NCI-H1092 (cell line): ENCODE data around the gene SLC66A3.
"Not testable (repeated sequence)": the region's sequence is repeated elsewhere in the genome, so short reads cannot be mapped to it uniquely, and the experiment has no call there.

Experiments
- DNase-seq: peaks from one replicate; lab custom pipeline; 2025; lab: John Stamatoyannopoulos, UW

SLC66A3 gene

DNA sequence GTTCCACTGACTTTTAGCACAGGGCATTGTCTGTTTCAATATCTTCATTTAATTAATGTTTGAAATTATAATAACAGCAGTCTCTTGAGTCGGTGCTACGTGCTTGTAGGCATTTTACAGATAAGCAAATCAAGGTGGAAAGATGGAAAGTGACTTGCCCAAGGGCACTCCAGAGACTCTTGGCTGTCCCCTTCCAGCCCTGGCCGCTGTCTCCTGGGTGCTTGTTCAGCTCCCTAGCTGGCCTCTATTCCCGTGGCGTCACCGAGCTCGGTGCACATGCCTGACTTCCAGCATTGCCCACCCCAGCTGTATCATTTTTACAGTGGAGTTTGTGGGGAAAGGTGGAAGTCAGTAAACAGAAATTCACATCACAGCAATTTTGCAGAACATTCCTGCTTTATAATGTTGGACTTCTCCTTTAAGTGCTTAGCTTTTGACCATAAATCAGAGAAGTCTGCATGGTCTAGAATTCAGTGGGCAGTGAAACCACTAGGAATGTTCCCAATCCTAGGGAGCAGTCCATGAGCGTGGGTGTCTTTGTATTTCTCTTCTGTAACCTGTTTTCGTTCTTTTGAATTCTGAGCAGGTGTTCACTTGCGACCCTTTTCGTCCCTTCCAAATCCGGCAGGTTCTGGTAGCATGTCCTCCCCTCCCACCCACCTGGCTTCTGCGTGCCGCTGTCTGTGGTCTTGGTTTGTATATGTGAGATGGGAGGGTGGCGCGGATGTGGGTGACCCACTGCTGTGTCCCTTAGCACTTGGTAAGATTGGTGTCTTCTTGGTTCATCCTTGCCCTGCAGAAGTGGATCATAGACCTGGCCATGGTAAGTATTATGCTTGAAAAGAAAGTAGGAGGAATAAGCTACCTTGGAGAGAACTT is 8.4 kb downstream of the SLC66A3 start:
- DNase-seq, result no peak

GRCh38 chr2:11165046-11165445 is 9.8 kb downstream of the SLC66A3 start:
- not testable (repeated sequence) for DNase-seq

DNA sequence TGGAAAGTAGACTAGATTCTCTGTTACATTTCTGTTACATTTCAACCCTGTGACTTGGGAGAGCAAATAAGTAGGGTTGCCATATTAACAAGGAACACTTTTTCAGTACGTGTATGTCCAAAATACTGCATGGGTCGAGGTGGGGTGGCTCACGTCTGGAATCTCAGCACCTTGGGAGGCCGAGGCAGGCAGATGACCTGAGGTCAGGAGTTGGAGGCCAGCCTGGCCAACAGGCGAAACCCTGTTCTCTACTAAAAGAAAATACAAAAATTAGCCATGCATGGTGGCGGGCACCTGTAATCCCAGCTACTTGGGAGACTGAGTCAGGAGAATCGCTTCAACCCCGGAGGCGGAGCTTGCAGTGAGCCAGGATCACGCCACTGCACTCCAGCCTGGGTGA is 11.2 kb downstream of the SLC66A3 start:
- no peak for DNase-seq

- no peak for DNase-seq
Observed at GRCh38 chr2:11168488-11168887, 13.2 kb downstream of the SLC66A3 start.

DNA sequence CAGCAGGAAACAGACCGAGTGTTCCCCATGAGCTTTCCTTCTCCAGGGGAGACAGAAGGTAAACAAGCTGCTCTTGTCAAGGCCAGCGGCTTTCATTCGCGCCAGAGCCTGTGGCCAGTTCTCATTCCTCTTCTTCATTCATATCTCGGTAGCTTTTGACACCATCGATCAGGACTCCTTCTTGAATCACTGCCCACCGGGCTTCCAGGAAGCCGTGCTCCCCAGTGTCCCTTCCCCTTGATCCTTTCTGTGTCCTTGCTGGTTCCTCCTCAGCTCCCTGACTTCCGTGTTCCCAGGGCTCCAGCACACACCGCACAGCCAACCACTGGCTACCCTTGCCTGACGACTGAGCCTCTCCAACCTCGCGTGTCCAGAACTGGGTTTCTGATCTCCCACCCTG is 14.1 kb downstream of the SLC66A3 start:
- no peak for DNase-seq

GRCh38 chr2:11174222-11174621 is 19.0 kb downstream of the SLC66A3 start:
- DNase-seq, result no peak

- no peak for DNase-seq
Observed at GRCh38 chr2:11175293-11175795, 20.1 kb downstream of the SLC66A3 start.

DNA sequence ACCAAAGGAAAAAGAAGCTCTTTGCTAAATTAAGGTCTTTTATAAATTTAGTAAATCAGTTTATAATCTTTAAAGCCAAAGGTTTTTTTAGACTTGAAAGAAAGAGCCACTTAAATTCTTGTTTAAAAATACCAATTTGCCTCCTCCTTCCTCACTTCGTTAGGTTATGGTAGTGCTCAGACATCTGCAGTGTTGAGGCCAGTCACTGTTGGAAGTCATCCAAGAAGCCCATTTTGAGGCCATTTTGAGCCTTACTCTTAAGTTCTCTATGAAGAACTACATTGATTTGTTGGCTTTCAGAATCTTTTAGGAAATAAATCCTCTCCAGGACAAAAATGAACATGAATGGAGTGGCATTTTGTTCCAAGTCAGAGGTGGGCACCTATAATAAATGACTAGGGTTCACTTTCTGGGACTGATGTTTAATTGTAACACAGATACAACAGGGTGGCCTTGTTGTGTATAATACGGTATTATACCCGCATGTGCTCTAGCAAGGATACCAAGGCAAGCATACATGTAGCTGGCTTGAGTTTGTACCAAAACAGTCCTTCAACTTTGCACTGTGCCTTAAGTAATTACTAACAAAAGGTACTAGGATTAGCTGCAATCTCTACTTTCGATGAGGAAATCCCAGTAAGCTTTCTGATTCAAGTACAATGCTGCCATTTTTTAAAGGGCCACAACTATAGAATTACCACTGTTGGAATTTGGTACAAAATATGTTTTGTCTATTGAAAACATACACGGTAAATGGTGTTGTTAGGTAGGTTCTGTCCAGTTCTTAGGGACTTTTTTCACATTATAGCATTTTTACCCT is 22.8 kb downstream of the SLC66A3 start:
- peak; percentile 44 for DNase-seq

DNA sequence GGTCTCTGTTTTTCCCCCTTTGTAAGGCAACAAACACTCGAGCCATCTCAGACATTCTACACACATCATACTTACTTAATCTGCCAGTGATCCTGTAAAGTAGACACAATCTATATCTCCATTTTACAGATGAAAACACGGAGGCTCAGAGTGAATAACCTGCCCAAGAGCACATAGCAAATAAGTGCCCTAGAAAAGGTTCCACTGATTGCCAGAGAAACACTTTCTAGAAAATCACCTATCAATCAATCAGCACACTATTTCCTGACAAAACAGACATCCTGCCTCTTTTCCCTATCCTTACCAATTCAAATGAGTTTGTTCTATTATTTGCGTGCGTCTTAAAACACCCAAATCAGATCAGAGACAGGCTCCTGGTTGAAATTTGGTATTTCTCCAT is 23.9 kb downstream of the SLC66A3 start:
- no peak for DNase-seq

GRCh38 chr2:11179899-11180298 is 24.6 kb downstream of the SLC66A3 start:
- DNase-seq, result no peak

GRCh38 chr2:11180653-11181052 is 25.4 kb downstream of the SLC66A3 start:
- DNase-seq, result no peak

GRCh38 chr2:11182951-11183350 is 27.7 kb downstream of the SLC66A3 start:
- DNase-seq, result no peak

DNA sequence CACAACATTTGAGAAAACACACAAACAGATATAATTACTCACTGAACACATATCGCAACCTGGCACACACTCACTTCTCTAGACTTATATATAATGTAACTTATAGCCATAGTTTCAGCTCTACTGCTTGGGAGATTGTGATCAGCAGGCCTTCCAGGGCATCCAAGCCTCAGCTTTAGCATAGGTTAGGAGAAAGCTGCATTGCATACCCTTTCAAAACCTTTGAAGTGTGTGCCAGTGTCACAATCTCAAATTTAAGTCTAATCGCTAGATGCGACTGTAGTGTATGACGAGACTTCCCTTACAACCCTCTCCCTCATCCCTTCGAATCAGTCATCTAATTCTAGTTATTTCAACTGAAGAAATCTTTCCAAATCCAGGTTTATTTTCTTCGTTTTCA is 30.9 kb downstream of the SLC66A3 start:
- no peak for DNase-seq

GRCh38 chr2:11187083-11187619 is 31.9 kb downstream of the SLC66A3 start:
- no peak for DNase-seq

DNA sequence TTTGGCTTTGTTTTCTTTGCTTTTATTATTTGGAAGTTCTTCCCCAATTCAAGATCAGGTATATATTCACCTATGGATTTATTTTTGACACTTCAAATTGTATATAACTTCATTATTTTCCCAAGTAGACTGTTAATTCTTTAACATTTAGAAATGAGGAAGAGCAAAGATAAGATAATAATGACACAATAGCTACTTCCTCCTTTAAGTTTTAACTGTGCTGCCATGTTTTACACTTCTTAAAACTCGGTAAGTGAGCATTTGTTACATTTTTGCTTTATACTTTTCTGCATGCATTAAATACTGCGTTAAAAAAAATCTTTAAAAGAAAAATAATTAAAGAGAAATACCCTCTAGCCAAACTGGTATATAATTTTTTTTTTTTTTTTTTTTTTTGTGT is 32.5 kb downstream of the SLC66A3 start:
- no peak for DNase-seq

GRCh38 chr2:11196246-11196645 is 41.0 kb downstream of the SLC66A3 start:
- no peak for DNase-seq

DNA sequence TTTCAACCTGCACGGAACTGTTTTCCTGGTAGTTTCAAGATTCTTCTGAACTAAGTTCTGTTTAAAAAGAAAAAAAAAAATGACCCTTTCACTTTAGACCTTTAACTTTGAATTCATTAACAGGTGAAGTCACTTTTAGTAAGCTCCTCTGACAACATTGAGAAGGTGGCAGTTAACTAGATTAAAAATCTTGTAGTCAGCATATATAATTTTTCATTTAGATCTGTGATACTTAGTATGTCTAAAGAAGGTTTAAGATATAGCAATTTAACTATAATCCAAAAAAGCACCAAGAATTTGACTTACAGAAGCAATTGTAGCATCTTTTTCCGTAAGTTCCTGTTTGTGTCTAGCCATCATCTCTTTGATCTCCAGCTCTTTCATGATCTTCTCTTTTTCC is 45.4 kb downstream of the SLC66A3 start:
- DNase-seq, result no peak

DNA sequence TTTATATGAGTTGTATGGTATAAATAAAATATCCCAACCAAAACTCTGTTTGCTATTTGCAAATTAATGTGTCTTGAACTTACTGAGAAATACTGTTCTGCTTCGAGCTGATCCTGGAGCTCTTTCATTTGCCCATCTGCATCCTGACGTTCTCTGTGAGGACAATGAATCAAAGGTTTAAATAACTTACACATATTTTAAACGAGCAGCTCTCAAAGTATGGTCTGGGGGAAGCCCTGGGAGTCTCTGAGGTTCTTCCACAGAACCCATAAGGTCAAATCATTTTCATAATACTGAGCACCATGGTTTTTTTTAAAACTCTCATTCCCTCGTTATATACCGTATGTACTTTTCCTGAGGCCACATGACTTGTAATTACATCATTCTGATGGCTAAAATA is 46.7 kb downstream of the SLC66A3 start:
- no peak for DNase-seq

DNA sequence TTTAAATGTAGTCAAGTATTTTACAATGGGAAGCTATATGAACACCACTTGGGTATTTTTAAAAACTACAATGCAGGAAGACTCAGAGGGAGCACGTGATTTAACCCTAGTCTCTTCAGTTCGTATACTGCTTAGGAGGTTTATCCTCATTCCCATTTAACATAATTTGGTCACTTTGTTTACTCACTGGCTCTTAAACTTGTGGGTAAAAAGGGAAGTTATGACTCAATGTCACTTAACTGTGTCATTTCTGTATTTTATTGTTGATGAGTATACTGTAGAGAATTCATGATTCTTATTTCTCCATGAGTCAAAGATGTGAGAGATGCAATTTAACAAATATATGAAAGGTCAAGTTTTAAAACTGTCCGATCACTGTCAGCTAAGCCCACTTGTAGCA is 48.2 kb downstream of the SLC66A3 start:
- DNase-seq, result no peak

DNA sequence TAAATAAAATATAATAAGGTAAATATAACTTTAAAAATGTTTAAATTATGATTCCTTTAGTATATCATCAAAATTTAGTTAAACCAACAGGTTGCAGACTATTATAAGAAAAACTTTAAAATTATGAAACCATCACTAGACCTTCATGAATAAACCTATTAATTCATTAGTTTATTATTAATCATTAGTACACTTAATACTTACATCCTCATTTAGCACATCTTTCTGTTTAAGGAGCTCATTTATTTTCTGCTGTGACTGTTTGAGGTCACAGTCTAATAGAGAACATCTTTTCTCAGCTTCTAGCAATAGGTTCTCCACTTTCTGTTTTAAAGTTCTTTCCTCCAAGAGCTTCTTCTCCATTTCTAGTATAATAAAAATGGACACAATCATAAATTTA is 52.8 kb downstream of the SLC66A3 start:
- no peak for DNase-seq

DNA sequence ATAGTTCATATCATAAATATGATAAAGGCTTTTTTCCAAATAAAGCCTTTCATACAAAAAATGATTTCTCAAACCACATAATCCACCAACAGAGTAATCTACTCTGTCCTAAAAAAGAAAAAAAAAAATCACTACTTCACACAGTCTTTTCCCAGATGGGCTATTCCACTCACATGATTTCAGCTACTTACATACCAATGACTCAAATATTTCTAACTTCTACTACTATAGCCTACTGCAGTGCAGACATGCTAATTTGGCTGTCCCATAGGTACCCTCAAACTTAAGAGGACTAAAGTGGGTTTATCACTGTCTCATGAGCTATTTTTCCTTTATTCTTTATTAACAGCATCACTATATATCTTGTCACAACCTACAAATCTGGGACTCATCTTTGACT is 57.4 kb downstream of the SLC66A3 start:
- DNase-seq, result no peak

DNA sequence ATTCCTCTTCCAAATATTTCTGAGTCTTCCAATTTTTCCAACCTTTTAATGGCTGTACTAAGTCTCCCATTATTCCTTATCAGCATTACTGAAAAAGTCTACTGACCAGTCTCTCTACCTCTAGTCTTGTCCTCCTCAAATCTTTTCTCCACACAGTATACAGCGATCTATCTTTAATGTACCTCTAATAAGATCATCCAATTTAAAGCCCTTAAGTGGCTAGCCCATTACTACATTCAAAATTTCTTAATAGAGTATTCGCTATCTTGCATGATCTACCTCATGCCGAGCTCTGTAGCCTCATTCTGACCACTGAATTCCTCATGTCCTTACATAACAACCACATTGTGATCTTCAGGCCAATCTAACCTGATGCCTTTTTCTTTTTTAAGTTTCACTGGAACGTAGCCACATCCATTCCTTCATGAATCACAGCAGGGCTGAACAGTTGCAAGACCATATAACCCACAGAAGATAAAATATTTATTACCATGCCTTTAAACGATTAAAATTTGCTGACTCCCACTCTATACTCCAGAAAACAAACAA is 57.9 kb downstream of the SLC66A3 start:
- no peak for DNase-seq
